ENCODE measurements around the gene KCNQ1. TPM values are rescaled to one million over a fixed set of nuclear protein-coding genes. Genes with fewer than 3 reads are reported as not detected.

The KCNQ1 gene
- polyA plus RNA-seq, 1 experiment: not detected

DNA sequence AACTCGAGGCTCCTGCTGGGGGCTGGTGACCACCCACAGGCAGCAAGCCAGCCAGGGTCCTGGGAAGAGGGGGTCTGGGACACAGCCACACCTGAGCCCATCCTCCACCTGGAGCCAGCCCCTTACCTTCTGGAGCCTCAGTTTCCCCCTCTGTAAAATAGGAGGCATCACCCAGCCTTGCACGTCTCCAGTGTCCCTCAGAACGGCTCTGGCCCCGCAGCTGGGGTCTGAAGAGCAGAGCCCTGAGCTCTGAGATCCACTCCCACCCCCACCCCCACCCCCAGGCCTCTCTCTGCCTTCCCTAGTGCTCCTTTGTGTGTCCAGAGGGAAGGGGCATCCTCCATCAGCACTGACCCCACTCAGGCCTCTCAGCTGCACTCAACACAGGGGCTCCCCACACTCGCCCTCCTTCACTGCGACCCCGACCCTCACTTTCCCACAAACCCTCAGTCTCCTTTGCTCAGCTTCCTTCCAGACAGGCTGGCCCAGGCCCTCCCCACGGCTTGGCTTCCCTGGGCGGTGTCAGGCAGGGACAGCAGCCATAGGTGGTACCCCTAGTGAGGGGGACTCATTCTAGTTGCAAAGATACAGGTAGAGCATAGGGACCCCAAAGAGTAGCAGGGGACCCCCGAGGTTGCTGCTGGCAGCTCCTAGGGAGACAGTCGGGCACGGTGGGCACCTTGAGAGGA, 288.3 kb downstream of the KCNQ1 start:
- Histone ChIP-seq H3K9me3 (ENCODE audit: control insufficient read depth, insufficient read depth, low read length) (no peaks in the 10 kb centered on the region; the same call in 1 of the 2 replicates), H3K4me3 (ENCODE audit: low read depth, low read length) (no peak overlapping the region), H3K27me3 (ENCODE audit: control insufficient read depth, insufficient read depth, low read length) (peaks cover 12% of the 10 kb centered on the region), H3K27ac (ENCODE audit: low read depth, low read length) (no peak overlapping the region)
- TF ChIP-seq, protein P1, sequence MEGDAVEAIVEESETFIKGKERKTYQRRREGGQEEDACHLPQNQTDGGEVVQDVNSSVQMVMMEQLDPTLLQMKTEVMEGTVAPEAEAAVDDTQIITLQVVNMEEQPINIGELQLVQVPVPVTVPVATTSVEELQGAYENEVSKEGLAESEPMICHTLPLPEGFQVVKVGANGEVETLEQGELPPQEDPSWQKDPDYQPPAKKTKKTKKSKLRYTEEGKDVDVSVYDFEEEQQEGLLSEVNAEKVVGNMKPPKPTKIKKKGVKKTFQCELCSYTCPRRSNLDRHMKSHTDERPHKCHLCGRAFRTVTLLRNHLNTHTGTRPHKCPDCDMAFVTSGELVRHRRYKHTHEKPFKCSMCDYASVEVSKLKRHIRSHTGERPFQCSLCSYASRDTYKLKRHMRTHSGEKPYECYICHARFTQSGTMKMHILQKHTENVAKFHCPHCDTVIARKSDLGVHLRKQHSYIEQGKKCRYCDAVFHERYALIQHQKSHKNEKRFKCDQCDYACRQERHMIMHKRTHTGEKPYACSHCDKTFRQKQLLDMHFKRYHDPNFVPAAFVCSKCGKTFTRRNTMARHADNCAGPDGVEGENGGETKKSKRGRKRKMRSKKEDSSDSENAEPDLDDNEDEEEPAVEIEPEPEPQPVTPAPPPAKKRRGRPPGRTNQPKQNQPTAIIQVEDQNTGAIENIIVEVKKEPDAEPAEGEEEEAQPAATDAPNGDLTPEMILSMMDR (IDR thresholded peaks at IDR 0.05; ENCODE audit: low read depth, low read length): no peak
- no peak for DNase-seq (ENCODE audit: low read depth, low spot score)
- POLR2A ChIA-PET: no interaction called here
- CTCF ChIA-PET: no interaction called here

DNA sequence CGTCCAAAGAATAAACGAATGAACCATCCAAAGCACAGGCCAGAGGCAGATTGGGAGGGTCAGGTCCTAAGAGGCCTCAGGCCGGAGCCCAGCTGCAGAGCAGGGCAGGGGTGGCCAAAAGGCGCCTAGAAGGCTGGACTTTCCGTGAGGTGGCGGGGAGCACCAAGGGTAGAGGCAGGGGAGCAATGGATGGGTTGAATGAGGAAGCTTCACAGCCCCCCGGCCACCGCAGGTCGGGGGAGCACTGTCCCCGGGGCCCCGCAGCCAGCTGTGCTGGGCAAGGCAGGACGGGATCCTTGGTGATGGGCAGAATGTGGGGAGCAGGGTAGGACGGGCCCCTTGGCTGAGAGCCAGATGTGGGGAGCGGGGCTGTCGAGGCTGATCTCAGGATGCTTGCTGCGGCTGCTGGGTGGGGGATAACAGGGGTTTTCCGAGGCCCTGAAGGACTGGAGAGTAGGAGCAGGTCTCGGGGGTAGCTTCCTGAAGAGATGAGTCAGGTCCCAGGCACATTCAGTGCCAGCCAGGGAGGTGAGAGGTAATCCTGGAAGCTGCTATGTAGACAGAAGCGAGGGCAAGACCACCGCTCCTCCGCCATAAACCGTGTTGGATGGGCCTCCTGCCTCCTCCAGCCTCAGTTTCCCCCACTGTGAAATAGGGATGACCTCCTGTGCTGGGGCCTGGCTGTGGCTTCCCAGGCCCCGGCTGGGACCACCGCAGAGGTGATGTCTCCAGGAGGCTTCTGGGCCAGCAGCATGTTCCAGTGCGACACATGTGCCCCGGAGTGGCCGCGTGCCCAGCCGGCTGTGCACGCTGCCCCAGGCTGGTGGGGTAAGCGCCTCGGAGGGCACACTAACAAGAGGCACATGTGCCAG, 289.6 kb downstream of the KCNQ1 start:
- TF ChIP-seq, protein P1 (IDR thresholded peaks at IDR 0.05; ENCODE audit: low read depth, low read length): no peak
- Histone ChIP-seq H3K9me3 (ENCODE audit: control insufficient read depth, insufficient read depth, low read length) (no peaks in the 10 kb centered on the region; the same call in 1 of the 2 replicates), H3K27ac (ENCODE audit: low read depth, low read length) (no peak overlapping the region), H3K27me3 (ENCODE audit: control insufficient read depth, insufficient read depth, low read length) (peaks cover 6% of the 10 kb centered on the region), H3K4me3 (ENCODE audit: low read depth, low read length) (no peak overlapping the region)
- DNase-seq (ENCODE audit: low read depth, low spot score): no peak
- ChIA-PET CTCF (no interaction called here), POLR2A (no interaction called here)

DNA sequence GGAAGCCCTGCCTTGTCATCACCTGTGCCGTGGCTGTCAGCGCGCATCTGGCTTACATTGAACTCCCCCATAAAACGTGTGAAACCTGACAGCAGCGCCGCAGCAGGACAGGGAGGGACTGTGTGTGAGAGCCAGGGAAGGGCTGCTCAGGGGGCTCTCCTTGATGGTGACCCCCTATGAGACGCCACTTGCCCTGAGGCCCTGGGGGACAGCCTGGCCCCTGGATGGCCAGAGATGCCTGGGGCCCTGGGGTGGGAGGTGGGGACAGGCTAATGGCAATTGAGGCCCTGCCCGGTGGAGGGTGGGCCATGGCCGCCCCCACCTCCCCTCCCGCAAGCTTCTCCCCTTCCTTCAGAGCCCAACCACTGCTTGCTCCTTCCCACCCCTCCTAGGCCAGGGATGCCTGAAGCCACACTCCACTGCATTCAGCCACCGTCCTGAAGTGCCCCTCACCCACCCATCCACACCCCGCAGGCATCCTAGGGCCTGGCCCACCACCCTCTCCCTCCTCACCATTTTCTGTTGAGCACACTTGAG, 290.3 kb downstream of the KCNQ1 start:
- no peak overlapping the region for H3K27ac ChIP-seq (ENCODE audit: low read depth, low read length)
- H3K4me3 ChIP-seq (ENCODE audit: low read depth, low read length): no peak overlapping the region
- DNase-seq (ENCODE audit: low read depth, low spot score): no peak
- CTCF ChIA-PET: no interaction called here
- POLR2A ChIA-PET: no interaction called here
- TF ChIP-seq, protein P1 (IDR thresholded peaks at IDR 0.05; ENCODE audit: low read depth, low read length): no peak
- peaks cover under 1% of the 10 kb centered on the region for H3K27me3 ChIP-seq (ENCODE audit: control insufficient read depth, insufficient read depth, low read length)
- no peaks in the 10 kb centered on the region; the same call in 1 of the 2 replicates for H3K9me3 ChIP-seq (ENCODE audit: control insufficient read depth, insufficient read depth, low read length)

DNA sequence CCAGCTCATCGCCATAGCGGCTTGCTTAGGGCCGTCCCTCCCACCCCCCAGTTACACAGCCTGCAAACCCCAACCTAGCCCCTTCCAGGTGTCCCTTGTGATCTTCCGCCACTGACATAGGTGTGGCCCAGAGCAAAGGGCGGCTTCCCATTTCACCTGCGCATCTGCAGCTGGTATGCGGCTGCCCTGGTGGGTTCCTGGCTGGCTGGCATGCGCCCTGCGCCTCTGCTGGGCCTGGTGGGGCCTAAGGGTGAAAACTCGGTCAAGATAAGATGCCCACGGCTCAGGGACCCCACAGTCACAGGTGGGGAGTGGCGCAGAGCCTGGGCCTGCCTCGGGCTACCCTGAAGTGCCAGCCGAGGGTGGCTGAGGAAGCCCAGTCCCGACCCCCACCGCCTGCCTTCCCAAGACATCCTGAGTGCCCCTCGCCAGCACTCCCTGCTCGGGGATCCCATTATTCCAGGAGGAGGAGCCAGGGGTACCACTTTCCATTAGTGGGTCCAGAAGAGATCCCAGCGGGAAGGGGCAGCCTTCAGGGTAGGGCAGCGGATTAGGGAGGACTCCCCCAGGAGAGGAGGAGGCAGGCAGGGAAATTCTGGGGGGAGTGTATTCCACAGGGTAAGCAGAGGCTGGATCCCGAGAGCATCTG, 291.9 kb downstream of the KCNQ1 start:
- Histone ChIP-seq H3K9me3 (ENCODE audit: control insufficient read depth, insufficient read depth, low read length) (peaks cover 5% of the 10 kb centered on the region; the same call in 1 of the 2 replicates), H3K27ac (ENCODE audit: low read depth, low read length) (no peak overlapping the region), H3K27me3 (ENCODE audit: control insufficient read depth, insufficient read depth, low read length) (no peaks in the 10 kb centered on the region), H3K4me3 (ENCODE audit: low read depth, low read length) (no peak overlapping the region)
- POLR2A ChIA-PET: no interaction called here
- CTCF ChIA-PET: no interaction called here
- DNase-seq (ENCODE audit: low read depth, low spot score): no peak
- TF ChIP-seq, protein P1 (IDR thresholded peaks at IDR 0.05; ENCODE audit: low read depth, low read length): no peak

Data from AG04450 (cell line).